D341Med (cell line): ENCODE results near the gene ZPBP.

Experiments
- DNase-seq: peaks from one replicate; pipeline ENCODE4 v3.0.0; 2012; ENCODE audit warnings: low spot score

Gene ZPBP

GRCh38 chr7:50092579-50093491 is at the start of gene ZPBP:
Gene ZPBP (minus strand): TSS chr7:50093246. CDS start chr7:50093194, 52 bp downstream.
- DNase-seq, result peak; percentile 33

GRCh38 chr7:50142425-50143017 is 49.5 kb upstream of the ZPBP start:
- no peak for DNase-seq

GRCh38 chr7:50141854-50142253 is 48.8 kb upstream of the ZPBP start:
- DNase-seq, result no peak

GRCh38 chr7:50141131-50141530 is 48.1 kb upstream of the ZPBP start:
- no peak for DNase-seq

- DNase-seq, result no peak
Measured at GRCh38 chr7:50140688-50141087, 47.6 kb upstream of the ZPBP start.

- DNase-seq, result no peak
Measured at GRCh38 chr7:50138101-50138500, 45.1 kb upstream of the ZPBP start.

GRCh38 chr7:50125766-50126165 is 32.7 kb upstream of the ZPBP start:
- no peak for DNase-seq

GRCh38 chr7:50121286-50121685 is 28.2 kb upstream of the ZPBP start:
- DNase-seq, result no peak

- DNase-seq, result peak; percentile 37
Measured at GRCh38 chr7:50119815-50120637, 27.0 kb upstream of the ZPBP start.

- DNase-seq, result no peak
Measured at GRCh38 chr7:50112250-50112649, 19.2 kb upstream of the ZPBP start.

- DNase-seq, result no peak
Measured at GRCh38 chr7:50101873-50102272, 8.8 kb upstream of the ZPBP start.

GRCh38 chr7:50095634-50096033 is 2.6 kb upstream of the ZPBP start:
- no peak for DNase-seq

- DNase-seq, result no peak
Measured at GRCh38 chr7:50088463-50089129, 4.5 kb downstream of the ZPBP start.

- no peak for DNase-seq
Measured at GRCh38 chr7:50085344-50085743, 7.7 kb downstream of the ZPBP start.

GRCh38 chr7:50073093-50073492 is 20.0 kb downstream of the ZPBP start:
- DNase-seq, result no peak

- DNase-seq, result no peak
Measured at GRCh38 chr7:50069613-50070012, 23.4 kb downstream of the ZPBP start.

- DNase-seq, result no peak
Measured at GRCh38 chr7:50068850-50069551, 24.0 kb downstream of the ZPBP start.

- no peak for DNase-seq
Measured at GRCh38 chr7:50068026-50068425, 25.0 kb downstream of the ZPBP start.

GRCh38 chr7:50062951-50063350 is 30.1 kb downstream of the ZPBP start:
- DNase-seq, result no peak

- no peak for DNase-seq
Measured at GRCh38 chr7:50056131-50056530, 36.9 kb downstream of the ZPBP start.

GRCh38 chr7:50047716-50048115 is 45.3 kb downstream of the ZPBP start:
- DNase-seq, result no peak
